CD4-positive, alpha-beta T cell treated with Interleukin-6 at 100 ng/mL for 8 hours (primary cell): ENCODE measurements around the gene EXOSC2.

ENCODE experiments used
- DNase-seq: peaks from one replicate; pipeline ENCODE4 v3.0.0-alpha.2; 2020; ENCODE audit warnings: mixed read lengths, low spot score

Gene EXOSC2

DNA sequence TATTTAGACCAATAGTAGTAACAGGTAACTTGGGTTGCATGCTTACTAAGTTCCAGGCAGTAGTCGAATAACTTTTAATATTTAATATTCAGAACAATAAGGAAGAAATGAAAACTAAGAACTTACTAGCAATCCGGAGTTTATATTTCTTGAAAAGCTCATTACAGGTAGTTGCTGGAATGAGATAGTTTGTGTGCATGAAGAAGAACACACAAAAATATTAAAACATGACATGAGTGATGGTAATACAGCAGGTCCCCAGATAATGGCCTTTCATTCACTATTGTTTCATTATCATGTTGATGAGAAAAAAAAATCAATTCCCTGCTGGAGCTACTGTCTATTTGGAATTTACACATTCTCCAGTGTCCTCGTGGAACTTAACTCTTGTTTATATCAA lies 44.7 kb downstream of the EXOSC2 start:
- no peak for DNase-seq

DNA sequence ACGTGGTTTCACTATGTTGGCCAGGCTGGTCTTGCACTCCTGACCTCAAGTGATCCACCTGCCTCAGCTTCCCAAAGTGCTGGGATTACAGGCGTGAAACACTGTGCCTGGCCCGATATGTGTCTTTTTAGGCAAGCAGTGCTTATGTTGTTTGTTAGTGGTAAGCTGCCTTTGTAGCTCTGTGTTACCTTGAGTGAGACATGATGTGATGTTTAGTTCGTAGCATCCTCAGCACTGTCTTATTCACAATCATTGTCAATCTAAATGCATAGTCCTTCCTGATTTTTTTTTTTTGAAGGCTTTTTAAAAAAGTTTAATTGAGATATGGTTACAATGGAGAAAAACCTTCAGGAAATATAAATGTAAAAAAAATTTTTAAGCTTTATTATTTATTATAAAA lies 45.5 kb downstream of the EXOSC2 start:
- DNase-seq = no peak

DNA sequence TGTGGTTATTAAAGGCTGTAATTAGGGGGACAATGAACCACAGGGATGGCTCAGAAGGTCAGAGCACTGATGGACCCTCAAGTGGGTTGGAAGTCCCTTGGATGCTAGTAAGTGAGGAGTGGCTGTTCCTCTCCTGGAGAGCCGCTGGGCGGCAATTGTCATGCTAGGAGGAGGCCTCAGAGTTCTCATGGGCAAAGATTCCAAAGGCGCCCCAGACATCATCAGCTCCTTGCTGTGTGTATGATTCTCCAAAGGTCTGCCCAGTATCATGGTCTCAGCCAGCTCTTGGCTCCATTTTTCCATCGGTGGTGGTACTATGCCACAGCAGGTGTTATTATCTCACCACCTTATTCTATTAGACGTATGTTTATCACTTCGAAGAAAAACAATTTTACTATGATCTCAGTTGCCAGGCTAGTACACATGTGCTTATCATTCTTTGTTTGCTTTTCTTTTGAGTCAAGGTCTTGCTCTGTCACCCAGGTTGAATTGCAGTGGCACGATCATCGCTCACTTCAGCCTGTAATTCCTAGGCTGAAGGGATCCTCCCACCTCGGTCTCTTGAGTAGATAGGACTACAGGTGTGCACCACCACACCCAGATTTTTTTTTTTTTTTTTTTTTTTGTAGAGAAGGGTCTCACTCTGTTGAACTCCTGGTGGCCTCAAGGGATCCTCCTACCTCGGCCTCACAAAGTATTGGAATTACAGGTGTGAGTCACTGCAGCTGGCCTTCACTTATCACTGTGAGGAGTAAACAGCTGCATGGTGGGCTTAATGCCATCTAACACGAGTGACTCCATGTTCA lies 46.8 kb downstream of the EXOSC2 start:
- no peak for DNase-seq

DNA sequence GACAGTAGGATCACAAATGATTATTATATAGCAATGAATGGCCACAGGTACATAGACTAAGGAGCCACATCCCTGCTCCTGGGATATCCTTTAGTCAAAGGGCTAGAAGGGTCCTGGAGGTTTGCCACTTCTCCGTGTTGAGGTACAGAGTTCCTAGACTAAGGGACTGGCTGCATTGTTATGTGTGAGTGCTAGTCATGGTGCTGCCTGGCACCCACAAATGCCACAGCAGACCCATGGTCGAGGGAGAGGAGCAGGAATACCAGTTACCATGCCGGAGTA lies 47.4 kb downstream of the EXOSC2 start:
- DNase-seq = no peak

DNA sequence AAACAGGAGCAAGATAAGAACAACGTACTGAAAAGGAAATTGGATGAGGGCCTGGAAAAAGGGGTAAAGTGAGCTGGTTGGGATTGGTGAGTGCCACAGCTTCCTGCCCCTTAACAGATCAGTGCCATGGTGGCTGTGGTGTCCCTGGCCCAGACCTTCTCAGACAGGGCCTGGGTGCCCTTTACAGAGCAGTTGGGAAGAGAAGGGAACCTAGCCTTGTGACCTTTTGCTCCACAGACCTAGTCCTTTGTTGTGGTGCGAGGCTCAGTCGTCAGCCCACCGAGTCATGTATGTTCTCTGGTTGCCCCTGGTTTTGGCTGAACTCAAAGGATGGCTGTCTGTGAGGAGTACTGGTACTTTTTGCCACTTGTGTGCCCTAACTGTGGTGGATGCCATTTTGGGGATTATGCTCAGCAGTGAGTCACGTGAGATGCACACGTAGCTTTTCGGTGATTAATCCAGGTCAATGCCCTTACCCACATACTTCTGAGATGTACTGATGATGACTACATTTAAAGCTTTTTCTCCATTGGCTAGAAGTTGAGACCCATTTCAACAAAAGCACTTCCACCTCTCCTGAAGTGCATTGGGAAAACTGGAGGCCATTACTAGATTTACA lies 48.4 kb downstream of the EXOSC2 start:
- no peak for DNase-seq

DNA sequence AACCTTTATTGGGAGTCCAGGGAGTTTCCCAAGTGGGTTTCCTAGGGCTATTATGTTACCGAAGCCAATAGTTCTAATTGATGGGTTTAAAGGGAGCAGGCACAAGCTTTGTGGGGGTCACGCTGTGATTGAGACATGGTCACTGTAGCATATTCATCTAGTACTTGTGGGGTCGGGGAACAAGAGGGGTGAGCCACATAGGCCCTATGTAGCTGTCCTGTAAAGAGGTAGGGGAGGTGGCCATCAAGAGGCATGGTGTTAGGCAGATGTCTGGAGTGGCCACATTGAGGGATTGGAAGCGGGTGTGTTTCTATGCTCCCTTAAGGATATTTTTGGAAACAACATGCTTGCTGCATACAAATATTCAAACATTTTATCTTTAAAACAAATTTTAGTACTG lies 50.1 kb downstream of the EXOSC2 start:
- DNase-seq = no peak

DNA sequence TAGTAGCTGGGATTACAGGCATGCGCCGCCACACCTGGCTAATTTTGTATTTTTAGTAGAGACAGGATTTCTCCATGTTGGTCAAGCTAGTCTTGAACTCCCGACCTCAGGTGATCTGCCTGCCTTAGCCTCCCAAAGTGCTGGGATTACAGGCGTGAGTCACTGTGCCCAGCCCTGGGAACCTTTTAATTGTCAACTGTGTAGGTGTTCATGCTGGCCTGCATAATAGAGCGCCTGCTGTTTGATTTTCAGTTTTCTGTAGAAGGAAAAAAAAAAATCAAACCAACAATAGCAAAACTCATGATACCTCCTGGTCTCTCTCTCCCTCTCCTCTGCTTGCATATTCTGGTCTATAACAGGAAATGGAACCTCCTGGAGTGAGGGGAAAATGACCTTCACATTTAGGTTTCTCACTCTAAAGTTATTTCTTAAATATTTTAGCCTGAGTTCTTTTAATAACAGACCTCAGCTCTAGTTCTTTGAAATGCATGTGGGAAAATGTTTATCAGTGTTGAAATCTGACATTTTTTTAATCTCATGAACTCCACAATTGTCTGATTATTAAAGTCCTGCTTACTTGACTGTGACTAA lies 51.7 kb downstream of the EXOSC2 start:
- DNase-seq = no peak

DNA sequence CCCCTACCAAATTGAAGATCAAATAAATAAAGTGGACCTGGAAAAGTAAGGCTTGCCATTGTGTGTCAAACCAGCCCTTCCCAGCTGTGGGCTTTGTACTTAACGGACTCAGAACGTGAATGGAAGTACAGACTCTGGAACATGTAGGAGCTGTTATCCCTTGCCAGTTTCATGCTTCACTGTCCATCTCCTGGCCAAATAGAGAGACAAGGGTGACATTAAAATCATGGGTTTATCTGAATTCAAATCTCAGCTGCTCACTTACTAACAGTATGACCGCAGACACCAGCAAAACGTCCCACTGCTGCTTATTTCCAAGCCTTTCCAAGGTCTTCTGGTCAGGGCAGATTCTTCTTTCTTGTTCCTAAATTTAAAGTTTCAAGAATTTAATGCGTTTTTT lies 52.2 kb downstream of the EXOSC2 start:
- no peak for DNase-seq

DNA sequence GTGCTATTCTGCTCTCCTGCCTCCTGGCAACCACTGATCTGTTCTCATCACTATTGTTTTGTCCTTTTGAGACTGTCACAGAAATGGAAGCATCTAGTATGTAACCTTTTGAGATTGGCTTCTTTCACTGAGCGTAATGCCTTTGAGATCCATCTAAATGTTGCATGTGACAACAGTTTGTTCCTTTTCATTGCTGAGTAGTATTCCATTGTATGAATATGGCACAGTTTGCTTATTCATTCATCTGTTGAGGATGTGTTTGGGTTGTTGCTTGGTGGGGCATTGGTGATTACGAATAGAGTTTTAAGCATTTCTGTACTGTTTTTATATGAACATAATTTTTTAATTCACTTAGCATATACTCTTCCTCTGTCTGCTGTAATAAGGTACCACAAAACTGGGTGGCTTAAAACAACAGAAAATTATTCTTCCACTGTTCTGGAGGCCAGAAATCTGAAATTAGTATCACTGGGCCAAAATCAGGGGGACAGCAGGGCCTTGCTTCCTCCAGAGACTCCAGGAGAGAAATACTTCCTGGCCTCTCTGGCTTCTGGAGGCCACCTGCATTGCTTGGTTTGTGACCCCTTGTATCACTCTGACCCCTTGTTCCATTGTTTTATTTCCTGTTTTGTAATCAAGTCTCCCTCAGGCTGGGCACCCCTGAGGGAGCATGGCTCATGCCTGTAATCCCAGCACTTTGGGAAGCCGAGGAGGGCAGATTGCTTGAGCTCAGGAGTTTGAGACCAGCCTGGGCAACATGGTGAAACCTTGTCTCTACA lies 53.0 kb downstream of the EXOSC2 start:
- no peak for DNase-seq

DNA sequence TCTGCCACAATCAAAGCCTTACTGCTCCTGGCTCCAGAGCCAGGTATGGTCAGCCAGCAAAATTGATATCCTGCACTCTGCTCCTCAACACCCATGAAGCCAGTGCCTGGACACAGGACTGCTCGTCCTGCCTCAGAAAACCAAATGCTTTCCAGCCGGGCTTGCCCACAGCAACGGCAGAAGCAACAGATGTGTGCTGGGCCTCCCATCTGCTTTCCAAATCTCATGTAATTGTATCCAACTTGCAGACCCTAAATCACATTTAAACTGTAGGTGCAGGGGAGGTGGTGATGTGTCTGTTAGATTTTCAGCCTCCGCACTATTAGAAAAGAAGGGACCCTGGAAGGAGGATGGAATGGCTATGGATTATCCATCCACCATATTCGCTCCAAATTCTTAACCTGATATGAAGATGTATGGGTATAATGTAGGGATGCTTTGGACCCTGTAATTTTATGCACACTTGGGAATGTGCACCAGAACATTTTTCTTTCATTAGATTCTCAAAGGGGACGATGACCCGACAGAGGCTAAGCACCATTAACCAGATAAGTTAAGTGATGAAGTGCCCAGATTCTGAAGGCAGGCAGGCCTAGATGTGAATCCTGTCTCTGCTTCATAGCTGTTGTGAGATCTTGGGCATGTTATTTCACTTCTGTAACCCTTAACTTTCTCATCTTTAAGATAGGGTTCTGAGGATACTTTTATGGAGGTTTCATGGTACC lies 58.2 kb downstream of the EXOSC2 start:
- no peak for DNase-seq
